ENCODE measurements around the gene SPTA1.

The SPTA1 gene

GRCh38 chr1:158570480-158570879 lies 116.0 kb downstream of the SPTA1 start, which contains the start of gene OR6P1:
Gene OR6P1 (minus strand): TSS chr1:158570580. CDS start chr1:158563604, 6,976 bp downstream.
- no peak for DNase-seq

- no peak for DNase-seq
Observed at GRCh38 chr1:158564608-158565007, 121.9 kb downstream of the SPTA1 start.

- no peak for DNase-seq
Observed at GRCh38 chr1:158563853-158564252, 122.7 kb downstream of the SPTA1 start.
